Measurements from ENCODE around the gene SARDH. TPM values are rescaled to one million over a fixed set of nuclear protein-coding genes. Genes with fewer than 3 reads are reported as not detected.

SARDH gene
- total and polyA plus RNA-seq, 2 of the 8 experiments (the other 6 are each of a cell fraction or from before 2014, with no cell fraction given), result 6.4 to 7.4 TPM

DNA sequence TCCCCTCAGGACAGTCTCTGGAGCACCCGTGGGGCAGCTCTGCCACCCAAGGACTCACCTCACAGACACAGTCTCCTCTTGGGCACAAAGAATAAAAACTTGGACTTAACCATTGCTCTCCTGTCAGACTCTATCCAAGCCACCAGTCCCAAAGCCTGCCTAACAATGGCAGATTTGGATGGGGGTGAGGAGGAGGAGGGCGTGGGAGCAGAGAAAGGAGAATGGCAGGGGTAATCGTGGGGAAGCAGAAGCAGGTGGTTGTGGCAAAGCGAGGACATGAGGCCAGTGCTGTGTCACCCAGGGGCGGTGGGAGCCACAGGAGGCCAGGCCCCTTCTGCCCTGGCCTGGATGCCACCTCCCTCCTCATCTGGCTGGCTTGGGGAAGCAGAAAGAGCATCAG is 123.5 kb downstream of the SARDH start:
- no peaks in the 10 kb centered on the region for H3K36me3 ChIP-seq (ENCODE audit: control insufficient read depth in 2 of 4, insufficient read depth in 4 of 4, low read length in 3 of 4)
- ChIA-PET CTCF (ENCODE audit: partially characterized antibody) (interaction anchor here (0.9 to 1.9 kb wide), 3 partner anchors 10 to 102 kb away, joined by 3 to 6 read pairs (median 5); no protein-coding TSS in a partner anchor), POLR2A (ENCODE audit: partially characterized antibody) (interaction anchor here (1.2 to 1.5 kb wide), 2 partner anchors 18 to 50 kb away, joined by 3 read pairs; no protein-coding TSS in a partner anchor)
- H4K20me1 ChIP-seq (replicated peaks in 1 of 2; ENCODE audit: control insufficient read depth in 1 of 2, insufficient read depth in 2 of 2, low read length in 2 of 2), result no peaks in the 10 kb centered on the region
- no peak overlapping the region for H3K9ac ChIP-seq (replicated peaks in 1 of 4; ENCODE audit: extremely low read depth in 1 of 4, low read depth in 3 of 4, low read length in 3 of 4)
- H2BK5ac ChIP-seq (ENCODE audit: low read depth, low read length), result no peak overlapping the region
- no peak overlapping the region for H2AFZ ChIP-seq (ENCODE audit: low read length)
- no peak overlapping the region for H3K27ac ChIP-seq (ENCODE audit: low read depth, low read length)
- peaks cover 0 to 9% (median 2%) of the 10 kb centered on the region in 4 experiments; a peak in 4 of 7 replicates for H3K27me3 ChIP-seq (replicated peaks in 1 of 4; ENCODE audit: control insufficient read depth in 3 of 4, extremely low read depth in 1 of 4, insufficient read depth in 3 of 4, low read length in 3 of 4)
- H3K23ac ChIP-seq (ENCODE audit: insufficient read length), result no peak overlapping the region
- H2BK20ac ChIP-seq (ENCODE audit: low read length), result no peak overlapping the region
- no peak overlapping the region for H4K8ac ChIP-seq (ENCODE audit: extremely low read depth, insufficient read depth, low read length)
- no peak overlapping the region; the same call in 1 of the 2 replicates for H2BK12ac ChIP-seq (ENCODE audit: low read depth, low read length)
- H3K4me2 ChIP-seq (ENCODE audit: insufficient read depth in 1 of 2, low read depth in 2 of 2, low read length in 2 of 2), result no peak overlapping the region
- no peak overlapping the region for H4K5ac ChIP-seq (ENCODE audit: insufficient read length, low read depth, low read length)
- H3K4me1 ChIP-seq (replicated peaks in 1 of 4; ENCODE audit: control insufficient read depth in 3 of 4, insufficient read depth in 4 of 4, low read length in 3 of 4), result no peaks in the 10 kb centered on the region
- H3K56ac ChIP-seq (replicated peaks; ENCODE audit: insufficient read length, low read depth, low read length), result no peak overlapping the region
- H2BK120ac ChIP-seq (replicated peaks; ENCODE audit: low read depth, low read length), result no peak overlapping the region
- no peak overlapping the region for H3K18ac ChIP-seq (ENCODE audit: extremely low read depth, low read length)
- no peak overlapping the region for H3K4ac ChIP-seq (replicated peaks; ENCODE audit: insufficient read length, low read depth, low read length)
- 80% methylated on average over 4 of the region's 5 CpGs; no CpG with 5 or more reads in 1 of the 2 experiments for WGBS, 2 experiments (ENCODE audit: extremely low coverage in 1 of 2, insufficient coverage in 1 of 2, insufficient read length in 1 of 2, insufficient replicate concordance in 2 of 2, low coverage in 1 of 2, low lambda C conversion rate in 2 of 2, missing lambda C conversion rate in 1 of 2)
- no peak overlapping the region for H3K4me3 ChIP-seq (ENCODE audit: extremely low read depth in 1 of 4, insufficient read depth in 2 of 4, low read depth in 3 of 4, low read length in 4 of 4)
- no peak overlapping the region for H2BK15ac ChIP-seq (ENCODE audit: low read length)
- H4K91ac ChIP-seq (replicated peaks; ENCODE audit: insufficient read length, low read length), result no peak overlapping the region
- H3K79me2 ChIP-seq (ENCODE audit: control insufficient read depth in 1 of 2, insufficient read depth in 2 of 2, low read length in 2 of 2), result no peaks in the 10 kb centered on the region
- no peak for DNase-seq (ENCODE audit: low read depth in 1 of 2, low spot score in 2 of 2)
- no peaks in the 10 kb centered on the region for H3K79me1 ChIP-seq (ENCODE audit: low read depth, low read length)
- H2AK5ac ChIP-seq (ENCODE audit: low read depth, low read length), result no peak overlapping the region
- FAIRE-seq, result no peak
- H3K14ac ChIP-seq (ENCODE audit: insufficient read length), result no peak overlapping the region
- no peaks in the 10 kb centered on the region for H3K23me2 ChIP-seq (ENCODE audit: low read depth, low read length)
- H3K9me3 ChIP-seq (ENCODE audit: insufficient read depth in 2 of 2, low read depth in 1 of 2, low read length in 1 of 2), result no peaks in the 10 kb centered on the region
- TF ChIP-seq YY1 (IDR thresholded peaks at IDR 0.05; ENCODE audit: low read depth, low read length), result no peak
